Stimulated activated CD8-positive, alpha-beta memory T cell treated with anti-CD3 and anti-CD28 coated beads, Interleukin-4, amount 100 ng/mL, for 4 hours (primary cell): ENCODE measurements around the gene PNPO.
"Not testable (repeated sequence)": the region's sequence is repeated elsewhere in the genome, so short reads cannot be mapped to it uniquely, and the experiment has no call there.

Experiments
- DNase-seq, 2 donors: peaks; one replicate each; pipeline ENCODE4 v3.0.0-alpha.2; 2020; ENCODE audit warnings: low read depth in 2 of 2, low spot score in 1 of 2

Gene PNPO

GRCh38 chr17:47973541-47973940 is 32.2 kb downstream of the PNPO start:
- no peak for DNase-seq

- no peak for DNase-seq
These were observed 33.9 kb downstream of the PNPO start for GRCh38 chr17:47975189-47975822.

GRCh38 chr17:47975823-47976205 is 34.4 kb downstream of the PNPO start:
- no peak for DNase-seq

GRCh38 chr17:47978324-47978723 is 37.0 kb downstream of the PNPO start:
- no peak for DNase-seq

- DNase-seq = no peak
These were observed 39.2 kb downstream of the PNPO start for GRCh38 chr17:47980541-47980940.

- no peak for DNase-seq
These were observed 40.1 kb downstream of the PNPO start for GRCh38 chr17:47981462-47981861.

- DNase-seq = no peak
These were observed 40.8 kb downstream of the PNPO start for GRCh38 chr17:47982091-47982617.

GRCh38 chr17:47982645-47983390 is 41.4 kb downstream of the PNPO start:
- no peak for DNase-seq

GRCh38 chr17:47983492-47984223 is 42.3 kb downstream of the PNPO start:
- no peak for DNase-seq

GRCh38 chr17:47986520-47986919 is 45.1 kb downstream of the PNPO start:
- no peak for DNase-seq

GRCh38 chr17:47987240-47987835 is 46.0 kb downstream of the PNPO start:
- no peak for DNase-seq

- not testable (repeated sequence) for DNase-seq
These were observed 47.1 kb downstream of the PNPO start for GRCh38 chr17:47988445-47988844.

GRCh38 chr17:47989159-47989558 is 47.8 kb downstream of the PNPO start:
- DNase-seq = no peak

GRCh38 chr17:47989700-47990099 is 48.3 kb downstream of the PNPO start:
- DNase-seq = no peak

- DNase-seq = no peak
These were observed 49.8 kb downstream of the PNPO start for GRCh38 chr17:47990962-47991731.

- DNase-seq = no peak
These were observed 50.8 kb downstream of the PNPO start for GRCh38 chr17:47992216-47992615.

- no peak for DNase-seq
These were observed 51.7 kb downstream of the PNPO start for GRCh38 chr17:47993031-47993564.

GRCh38 chr17:47993964-47994363 is 52.6 kb downstream of the PNPO start:
- no peak for DNase-seq

- no peak for DNase-seq
These were observed 53.4 kb downstream of the PNPO start for GRCh38 chr17:47994724-47995123.

GRCh38 chr17:47995241-47995935 is 54.0 kb downstream of the PNPO start:
- DNase-seq = no peak
